ENCODE data around the gene LRRN3.

LRRN3 gene

DNA sequence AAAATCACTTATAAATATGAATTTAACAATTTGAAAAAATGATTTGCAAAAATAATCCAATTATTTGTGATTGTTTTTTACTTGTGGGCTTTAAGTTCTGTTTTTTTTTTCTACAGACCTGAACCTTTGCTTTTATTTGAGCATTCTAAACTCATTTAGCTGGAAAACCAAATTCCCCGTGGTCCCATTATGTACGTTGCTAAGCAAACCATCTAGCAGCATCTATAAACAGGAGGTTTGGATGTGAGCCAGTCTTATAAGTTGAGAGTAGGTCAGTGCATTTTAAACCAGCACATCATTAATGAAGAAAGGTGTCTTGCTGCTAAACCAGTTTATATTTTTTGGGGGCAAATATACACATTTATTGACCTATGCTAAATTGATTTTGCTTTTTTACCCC is 77.3 kb downstream of the LRRN3 start:
- TF ChIP-seq, protein P1, sequence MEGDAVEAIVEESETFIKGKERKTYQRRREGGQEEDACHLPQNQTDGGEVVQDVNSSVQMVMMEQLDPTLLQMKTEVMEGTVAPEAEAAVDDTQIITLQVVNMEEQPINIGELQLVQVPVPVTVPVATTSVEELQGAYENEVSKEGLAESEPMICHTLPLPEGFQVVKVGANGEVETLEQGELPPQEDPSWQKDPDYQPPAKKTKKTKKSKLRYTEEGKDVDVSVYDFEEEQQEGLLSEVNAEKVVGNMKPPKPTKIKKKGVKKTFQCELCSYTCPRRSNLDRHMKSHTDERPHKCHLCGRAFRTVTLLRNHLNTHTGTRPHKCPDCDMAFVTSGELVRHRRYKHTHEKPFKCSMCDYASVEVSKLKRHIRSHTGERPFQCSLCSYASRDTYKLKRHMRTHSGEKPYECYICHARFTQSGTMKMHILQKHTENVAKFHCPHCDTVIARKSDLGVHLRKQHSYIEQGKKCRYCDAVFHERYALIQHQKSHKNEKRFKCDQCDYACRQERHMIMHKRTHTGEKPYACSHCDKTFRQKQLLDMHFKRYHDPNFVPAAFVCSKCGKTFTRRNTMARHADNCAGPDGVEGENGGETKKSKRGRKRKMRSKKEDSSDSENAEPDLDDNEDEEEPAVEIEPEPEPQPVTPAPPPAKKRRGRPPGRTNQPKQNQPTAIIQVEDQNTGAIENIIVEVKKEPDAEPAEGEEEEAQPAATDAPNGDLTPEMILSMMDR (IDR thresholded peaks at IDR 0.05; ENCODE audit: insufficient read depth, low read depth, low read length, missing control alignments), result no peak
- DNase-seq (ENCODE audit: low read depth), result no peak
- no peak overlapping the region for H3K4me3 ChIP-seq (ENCODE audit: low read depth, low read length)

DNA sequence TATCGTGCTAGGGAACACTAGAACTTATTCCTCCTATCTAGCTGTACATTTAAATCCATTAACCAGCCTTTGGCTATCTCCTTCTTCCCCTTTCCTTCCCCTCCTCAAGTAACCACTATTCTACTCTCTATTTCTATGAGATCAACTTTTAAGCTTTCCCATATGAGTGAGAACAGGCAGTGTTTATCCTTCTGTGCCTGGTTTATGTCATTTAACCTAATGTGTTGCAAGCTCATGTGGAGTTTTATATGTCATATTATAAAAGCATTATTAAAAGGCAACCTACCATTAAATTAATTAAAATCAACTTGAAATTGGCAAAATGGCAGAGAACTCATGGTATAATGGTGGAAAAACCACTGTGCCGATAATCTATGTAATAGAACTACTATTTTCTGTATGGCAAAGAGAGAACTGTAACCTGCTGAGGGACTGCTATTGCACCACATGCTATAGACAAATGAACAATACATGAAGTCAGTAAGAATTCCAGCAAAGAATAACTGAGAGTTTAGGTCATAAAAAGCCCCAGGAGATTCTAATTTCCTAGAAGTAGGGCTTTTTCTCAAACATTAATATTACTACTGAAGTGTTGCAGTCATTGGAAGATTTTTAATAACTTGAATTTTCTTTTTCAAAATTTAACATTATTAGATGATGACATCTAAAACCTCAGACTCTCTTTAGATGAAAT is 81.8 kb downstream of the LRRN3 start:
- no peak overlapping the region for H3K4me3 ChIP-seq (ENCODE audit: low read depth, low read length)
- DNase-seq (ENCODE audit: low read depth), result no peak
- TF ChIP-seq, protein P1 (IDR thresholded peaks at IDR 0.05; ENCODE audit: insufficient read depth, low read depth, low read length, missing control alignments), result no peak

DNA sequence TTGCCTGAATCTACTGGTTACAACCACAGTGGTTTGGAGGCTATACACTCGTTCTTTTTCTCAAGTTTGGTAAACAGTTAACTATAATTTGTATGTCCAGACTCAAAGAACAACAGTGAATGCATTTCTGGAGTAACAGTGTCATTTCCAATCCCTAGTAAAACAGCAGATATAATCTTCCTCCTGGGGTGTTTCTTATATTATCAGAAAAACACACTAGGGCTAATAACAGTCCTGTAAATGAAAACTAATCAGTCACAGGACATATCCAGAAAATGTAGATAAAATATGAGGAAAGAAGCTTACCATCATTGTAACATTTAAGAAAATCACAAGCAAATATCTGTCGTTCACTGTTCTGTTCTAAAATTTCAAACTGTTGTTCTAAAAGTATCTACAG is 82.6 kb downstream of the LRRN3 start:
- no peak overlapping the region for H3K4me3 ChIP-seq (ENCODE audit: low read depth, low read length)
- no peak for DNase-seq (ENCODE audit: low read depth)

DNA sequence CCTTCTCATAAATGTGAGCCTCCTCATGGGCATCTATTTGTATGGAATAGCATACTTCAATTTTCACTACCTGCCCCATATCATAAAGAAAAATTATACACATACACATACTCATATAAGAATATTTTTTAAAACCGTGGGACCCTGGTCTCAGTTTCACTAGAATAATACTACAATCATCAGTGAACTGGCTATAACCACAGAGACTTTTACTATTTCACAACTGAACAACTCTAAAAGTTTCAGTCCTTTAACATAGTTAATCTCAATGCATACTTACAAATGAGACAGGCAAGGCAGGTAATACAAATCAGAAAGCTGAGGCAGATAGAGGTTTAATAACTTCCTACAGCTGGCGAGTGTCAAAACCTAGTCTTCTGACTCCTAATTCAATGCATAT is 83.1 kb downstream of the LRRN3 start:
- TF ChIP-seq, protein P1 (IDR thresholded peaks at IDR 0.05; ENCODE audit: insufficient read depth, low read depth, low read length, missing control alignments), result no peak
- DNase-seq (ENCODE audit: low read depth), result peak; percentile 2
- no peak overlapping the region for H3K4me3 ChIP-seq (ENCODE audit: low read depth, low read length)

More for the DNA sequence above, 82.6 kb downstream of the LRRN3 start:
- TF ChIP-seq, protein P1 (IDR thresholded peaks at IDR 0.05; ENCODE audit: insufficient read depth, low read depth, low read length, missing control alignments), result no peak

DNA sequence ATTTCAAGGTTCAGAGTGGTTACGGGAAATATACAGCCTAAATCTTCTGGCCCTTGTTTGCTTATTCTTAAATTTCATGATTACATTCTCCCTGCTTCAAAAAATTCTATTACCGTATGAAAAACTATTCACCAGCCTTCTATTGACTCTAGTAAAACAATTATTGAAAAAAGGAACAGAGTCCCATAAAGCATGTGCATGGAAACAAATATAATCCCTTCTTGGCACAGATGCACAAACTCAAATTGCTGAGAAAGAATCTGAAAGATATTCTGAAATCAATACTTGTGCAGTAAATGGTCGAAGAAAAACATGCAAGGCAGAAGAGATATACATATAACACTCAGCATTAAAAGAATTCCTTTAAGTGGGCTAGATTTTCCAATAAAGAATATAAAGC is 83.6 kb downstream of the LRRN3 start:
- H3K4me3 ChIP-seq (ENCODE audit: low read depth, low read length), result no peak overlapping the region
- DNase-seq (ENCODE audit: low read depth), result no peak
- TF ChIP-seq, protein P1 (IDR thresholded peaks at IDR 0.05; ENCODE audit: insufficient read depth, low read depth, low read length, missing control alignments), result no peak

Data from GM12865 (cell line).